WI38 (cell line): ENCODE results near the gene SAXO2.
"Not testable (repeated sequence)": the region's sequence is repeated elsewhere in the genome, so short reads cannot be mapped to it uniquely, and the experiment has no call there.

Experiments used
- H3K4me3 ChIP-seq: 2 replicates; pipeline ENCODE4 v1.5.1; 2011; ENCODE audit warnings: low read depth, mild to moderate bottlenecking, control low read depth, low read length
- CTCF ChIP-seq: IDR thresholded peaks from 2 replicates; pipeline ENCODE4 v1.5.1; 2012; ENCODE audit warnings: low read depth, mild to moderate bottlenecking, control low read depth, low read length

The SAXO2 gene

GRCh38 chr15:82294061-82294690, 31.6 kb downstream of the SAXO2 start:
- TF ChIP-seq CTCF: no peak
- no peak overlapping the region for H3K4me3 ChIP-seq

- TF ChIP-seq CTCF: no peak
Observed at GRCh38 chr15:82297546-82297945, 34.9 kb downstream of the SAXO2 start.

DNA sequence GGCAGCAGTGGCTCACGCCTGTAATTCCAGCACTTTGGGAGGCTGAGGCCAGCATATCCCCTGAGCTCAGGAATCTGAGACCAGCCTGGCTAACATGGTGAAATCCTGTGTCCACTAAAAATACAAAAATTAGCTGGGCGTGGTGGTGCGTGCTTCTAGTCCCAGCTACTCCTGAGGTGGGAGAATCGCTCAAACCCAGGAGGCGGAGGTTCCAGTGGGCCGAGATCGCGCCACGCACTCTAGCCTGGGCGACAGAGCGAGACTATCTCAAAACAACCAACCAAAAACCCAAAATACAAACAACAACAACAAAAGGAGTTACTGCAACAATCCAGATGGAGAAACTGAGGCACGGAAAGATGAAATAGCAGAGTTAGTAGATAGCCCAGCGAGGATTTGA, 35.4 kb downstream of the SAXO2 start:
- H3K4me3 ChIP-seq: no peak overlapping the region
- TF ChIP-seq CTCF: no peak

More at GRCh38 chr15:82297546-82297945, 34.9 kb downstream of the SAXO2 start:
- no peak overlapping the region for H3K4me3 ChIP-seq

DNA sequence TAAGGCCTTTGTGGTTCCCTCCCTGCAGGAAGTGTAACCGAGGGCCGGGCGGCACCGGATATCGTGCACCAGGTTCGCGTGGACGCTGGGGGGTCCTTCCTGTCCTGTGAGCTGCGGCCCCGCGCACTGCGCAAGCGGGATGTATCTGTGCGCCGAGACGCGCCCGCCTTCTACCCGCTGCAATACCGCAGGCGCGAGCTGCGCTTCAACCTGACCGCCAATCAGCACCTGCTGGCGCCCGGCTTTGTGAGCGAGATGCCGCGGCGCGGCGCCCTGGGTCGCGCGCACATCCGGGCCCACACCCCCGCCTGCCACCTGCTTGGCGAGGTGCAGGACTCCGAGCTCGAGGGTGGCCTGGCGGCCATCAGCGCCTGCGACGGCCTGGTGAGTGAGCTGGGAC, 35.9 kb downstream of the SAXO2 start:
- no peak for TF ChIP-seq CTCF

GRCh38 chr15:82299511-82299914, 36.9 kb downstream of the SAXO2 start:
- H3K4me3 ChIP-seq: not testable (repeated sequence)

More for the DNA sequence above, 35.9 kb downstream of the SAXO2 start:
- no peak overlapping the region for H3K4me3 ChIP-seq

GRCh38 chr15:82300326-82300725, 37.7 kb downstream of the SAXO2 start:
- not testable (repeated sequence) for H3K4me3 ChIP-seq

GRCh38 chr15:82300883-82301282, 38.3 kb downstream of the SAXO2 start:
- H3K4me3 ChIP-seq: no peak overlapping the region
- TF ChIP-seq CTCF: no peak

GRCh38 chr15:82301296-82302016, 38.8 kb downstream of the SAXO2 start:
- TF ChIP-seq CTCF: no peak
- no peak overlapping the region for H3K4me3 ChIP-seq
